ENCODE measurements around the gene DST.

DST gene

GRCh38 chr6:56534680-56535419, 107.8 kb downstream of the DST start:
- DNase-seq = no peak

- DNase-seq = no peak
These were observed 109.7 kb downstream of the DST start for GRCh38 chr6:56532766-56533551.

GRCh38 chr6:56531839-56532595, 110.7 kb downstream of the DST start:
- no peak for DNase-seq

GRCh38 chr6:56529594-56530191, 113.0 kb downstream of the DST start:
- DNase-seq = no peak

GRCh38 chr6:56528412-56528841, 114.3 kb downstream of the DST start:
- peak; percentile 70 for DNase-seq

GRCh38 chr6:56527934-56528333, 114.8 kb downstream of the DST start:
- no peak for DNase-seq

GRCh38 chr6:56526860-56527544, 115.7 kb downstream of the DST start:
- DNase-seq = no peak

- no peak for DNase-seq
These were observed 116.5 kb downstream of the DST start for GRCh38 chr6:56525974-56526789.

- peak; percentile 67 for DNase-seq
These were observed 117.6 kb downstream of the DST start for GRCh38 chr6:56524891-56525703.

GRCh38 chr6:56522495-56523270, 120.0 kb downstream of the DST start:
- DNase-seq = no peak

GRCh38 chr6:56521976-56522375, 120.7 kb downstream of the DST start:
- no peak for DNase-seq

GRCh38 chr6:56521454-56521853, 121.2 kb downstream of the DST start:
- no peak for DNase-seq

GRCh38 chr6:56520218-56520617, 122.5 kb downstream of the DST start:
- no peak for DNase-seq

GRCh38 chr6:56518995-56519767, 123.5 kb downstream of the DST start:
- no peak for DNase-seq

GRCh38 chr6:56517155-56517745, 125.4 kb downstream of the DST start:
- DNase-seq = no peak

GRCh38 chr6:56516003-56516402, 126.7 kb downstream of the DST start:
- no peak for DNase-seq

GRCh38 chr6:56515081-56515905, 127.4 kb downstream of the DST start:
- no peak for DNase-seq

- no peak for DNase-seq
These were observed 128.3 kb downstream of the DST start for GRCh38 chr6:56514395-56514794.

Measured in NCI-H226 (cell line).